ENCODE results near the gene CC2D1A.

DNA sequence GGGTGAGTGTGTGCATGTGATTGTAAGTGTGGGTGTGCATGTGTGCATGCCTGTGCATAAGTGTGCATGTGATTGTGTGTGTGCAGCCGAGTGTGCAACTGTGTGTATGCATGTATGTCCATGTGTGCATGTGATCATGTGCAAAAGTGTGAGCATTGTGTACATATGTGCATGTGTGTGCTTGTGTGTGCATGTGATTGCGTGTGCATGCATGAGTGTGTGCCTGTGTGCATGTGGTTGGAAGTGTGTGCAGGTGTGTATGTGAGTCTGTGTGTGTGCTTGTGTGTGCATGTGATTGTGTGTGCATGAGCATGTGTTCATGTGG, 28.7 kb downstream of the CC2D1A start:
- TF ChIP-seq, protein P1, sequence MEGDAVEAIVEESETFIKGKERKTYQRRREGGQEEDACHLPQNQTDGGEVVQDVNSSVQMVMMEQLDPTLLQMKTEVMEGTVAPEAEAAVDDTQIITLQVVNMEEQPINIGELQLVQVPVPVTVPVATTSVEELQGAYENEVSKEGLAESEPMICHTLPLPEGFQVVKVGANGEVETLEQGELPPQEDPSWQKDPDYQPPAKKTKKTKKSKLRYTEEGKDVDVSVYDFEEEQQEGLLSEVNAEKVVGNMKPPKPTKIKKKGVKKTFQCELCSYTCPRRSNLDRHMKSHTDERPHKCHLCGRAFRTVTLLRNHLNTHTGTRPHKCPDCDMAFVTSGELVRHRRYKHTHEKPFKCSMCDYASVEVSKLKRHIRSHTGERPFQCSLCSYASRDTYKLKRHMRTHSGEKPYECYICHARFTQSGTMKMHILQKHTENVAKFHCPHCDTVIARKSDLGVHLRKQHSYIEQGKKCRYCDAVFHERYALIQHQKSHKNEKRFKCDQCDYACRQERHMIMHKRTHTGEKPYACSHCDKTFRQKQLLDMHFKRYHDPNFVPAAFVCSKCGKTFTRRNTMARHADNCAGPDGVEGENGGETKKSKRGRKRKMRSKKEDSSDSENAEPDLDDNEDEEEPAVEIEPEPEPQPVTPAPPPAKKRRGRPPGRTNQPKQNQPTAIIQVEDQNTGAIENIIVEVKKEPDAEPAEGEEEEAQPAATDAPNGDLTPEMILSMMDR (conservative IDR thresholded peaks at IDR 0.05 in 1 of 2, IDR thresholded peaks at IDR 0.05 in 1 of 2; ENCODE audit: extremely low read depth in 1 of 2, insufficient read depth in 1 of 2, low read depth in 1 of 2, low read length in 2 of 2) = no peak
- TF ChIP-seq EZH2 (IDR thresholded peaks at IDR 0.05; ENCODE audit: borderline replicate concordance, low read length) = no peak

Data from mammary epithelial cell (primary cell).